Astrocyte of the spinal cord (primary cell): Measurements from ENCODE around the gene CAVIN1.

Experiments
- DNase-seq: peaks from one replicate; pipeline ENCODE4 v3.0.0; 2011; ENCODE audit warnings: low read depth, low spot score
- H3K4me3 ChIP-seq: 2 replicates; pipeline ENCODE4 v1.5.1; 2011; ENCODE audit warnings: low read depth, mild to moderate bottlenecking, low read length, moderate library complexity
- CTCF ChIP-seq: IDR thresholded peaks from 2 replicates; pipeline ENCODE4 v1.5.1; 2012; ENCODE audit warnings: low read depth, mild to moderate bottlenecking, low read length, inconsistent platforms
- in situ Hi-C: cut with HindIII; loops from 2 replicates; pipeline ENCODE4 v1.10.0; 2017; ENCODE audit warnings: low sequenced_read_pairs

CAVIN1 gene

GRCh38 chr17:42387661-42388380 lies 35.2 kb downstream of the CAVIN1 start:
- no peak for DNase-seq
- in situ Hi-C loops, result no loop called here
- peak overlapping the region; percentile 80 for H3K4me3 ChIP-seq
- TF ChIP-seq CTCF, result no peak

- H3K4me3 ChIP-seq, result peak overlapping the region; percentile 80
- DNase-seq, result peak; percentile 59
- in situ Hi-C loops, result no loop called here
- TF ChIP-seq CTCF, result no peak
Observed at GRCh38 chr17:42386777-42387657, 36.0 kb downstream of the CAVIN1 start.

GRCh38 chr17:42381898-42382297 lies 41.2 kb downstream of the CAVIN1 start:
- H3K4me3 ChIP-seq, result no peak overlapping the region
- in situ Hi-C loops, result no loop called here
- no peak for TF ChIP-seq CTCF
- DNase-seq, result no peak

GRCh38 chr17:42380935-42381334 lies 42.1 kb downstream of the CAVIN1 start:
- no peak for DNase-seq
- no peak for TF ChIP-seq CTCF
- in situ Hi-C loops, result no loop called here
- H3K4me3 ChIP-seq, result no peak overlapping the region

- DNase-seq, result peak; percentile 51
- in situ Hi-C loops, result no loop called here
- no peak for TF ChIP-seq CTCF
- H3K4me3 ChIP-seq, result peak overlapping the region; percentile 11
Observed at GRCh38 chr17:42378959-42379594, 44.0 kb downstream of the CAVIN1 start.

GRCh38 chr17:42378359-42378958 lies 44.6 kb downstream of the CAVIN1 start:
- no peak for DNase-seq
- TF ChIP-seq CTCF, result no peak
- H3K4me3 ChIP-seq, result peak overlapping the region; percentile 11
- in situ Hi-C loops, result no loop called here
